GM21723 (cell line): ENCODE data around the gene RPP30.

Source experiments
- ATAC-seq: cut with Tn5 transposase; IDR thresholded peaks from one replicate; pipeline ENCODE4 v1.9.1; 2021; ENCODE audit warnings: mild to moderate bottlenecking, moderate library complexity; ENCODE audit not compliant: unreplicated experiment

Gene RPP30

GRCh38 chr10:90871766-90872647 is at the start of gene RPP30:
Gene RPP30 (plus strand): TSS chr10:90871974. CDS start chr10:90871987, 13 bp downstream.
- peak; percentile 99 for ATAC-seq

GRCh38 chr10:90822508-90822907 is 49.3 kb upstream of the RPP30 start:
- ATAC-seq, result no peak

GRCh38 chr10:90832111-90832510 is 39.7 kb upstream of the RPP30 start:
- ATAC-seq, result no peak

GRCh38 chr10:90834326-90834725 is 37.4 kb upstream of the RPP30 start:
- ATAC-seq, result no peak

- ATAC-seq, result no peak
These were observed 34.3 kb upstream of the RPP30 start for GRCh38 chr10:90837486-90837885.

GRCh38 chr10:90842725-90843124 is 29.0 kb upstream of the RPP30 start:
- no peak for ATAC-seq

- ATAC-seq, result no peak
These were observed 26.0 kb upstream of the RPP30 start for GRCh38 chr10:90845726-90846125.

GRCh38 chr10:90846746-90847145 is 25.0 kb upstream of the RPP30 start:
- ATAC-seq, result no peak

GRCh38 chr10:90847436-90847835 is 24.3 kb upstream of the RPP30 start:
- no peak for ATAC-seq

GRCh38 chr10:90849956-90850749 is 21.6 kb upstream of the RPP30 start:
- ATAC-seq, result no peak

- no peak for ATAC-seq
These were observed 16.6 kb upstream of the RPP30 start for GRCh38 chr10:90855126-90855525.

GRCh38 chr10:90856261-90856660 is 15.5 kb upstream of the RPP30 start:
- no peak for ATAC-seq

- peak; percentile 19 for ATAC-seq
These were observed 14.7 kb upstream of the RPP30 start for GRCh38 chr10:90856964-90857634.

- peak; percentile 72 for ATAC-seq
These were observed 13.9 kb upstream of the RPP30 start, which contains the start of gene HTR7 for GRCh38 chr10:90857635-90858460. Gene HTR7 (minus strand): TSS chr10:90858039. CDS start chr10:90857671, 368 bp downstream.

- ATAC-seq, result no peak
These were observed 13.3 kb upstream of the RPP30 start for GRCh38 chr10:90858461-90858968.

- no peak for ATAC-seq
These were observed 12.4 kb upstream of the RPP30 start for GRCh38 chr10:90859321-90859751.

GRCh38 chr10:90860790-90861189 is 11.0 kb upstream of the RPP30 start:
- ATAC-seq, result no peak

- ATAC-seq, result no peak
These were observed 8.8 kb upstream of the RPP30 start for GRCh38 chr10:90862908-90863514.

- no peak for ATAC-seq
These were observed 6.4 kb upstream of the RPP30 start for GRCh38 chr10:90865401-90865800.
